CD4-positive, alpha-beta T cell (primary cell): Measurements from ENCODE around the gene SET. TPM values are rescaled to one million over a fixed set of nuclear protein-coding genes. Genes with fewer than 3 reads are reported as not detected.
A peak's percentile ranks its signal among the peaks of the same experiment; 100 is the strongest.

Experiments used
- ATAC-seq: fragments of 200-7000 bp; cut with Tn5 transposase; one replicate; pipeline ENCODE4 v1.10.0; 2022; ENCODE audit warnings: mild to moderate bottlenecking; ENCODE audit not compliant: poor library complexity
- CTCF ChIA-PET: fragments of 350-600 bp; sonication (Branson Sonifier 250); formaldehyde crosslinking; loops from one replicate; lab custom pipeline; 2021; ENCODE audit warnings: antibody characterized with exemption, inconsistent platforms; lab: Charles Lee
- POLR2A ChIA-PET: fragments of 350-600 bp; sonication (Branson Sonifier 250); formaldehyde crosslinking; loops from one replicate; lab custom pipeline; 2021; ENCODE audit warnings: antibody characterized with exemption, inconsistent platforms; lab: Charles Lee
- DNase-seq, 14 experiments: peaks; one replicate each; pipeline ENCODE4 v3.0.0-alpha.2; 2013 to 2020; ENCODE audit warnings: mixed read lengths in 2 of 14
- H3K27ac ChIP-seq, 2 donors: one replicate each; pipeline versions ENCODE4 v1.5.1 to v1.7.0; 2013; ENCODE audit warnings: low read length in 2 of 2, low read depth in 1 of 2, mild to moderate bottlenecking in 1 of 2
- H3K27me3 ChIP-seq, 2 experiments: 1 replicate in 1 of 2; 2 replicates in 1 of 2; pipeline versions ENCODE4 v1.6.1 to v1.7.0; 2013; ENCODE audit warnings: low read length in 2 of 2, control low read depth in 1 of 2, mild to moderate bottlenecking in 1 of 2, moderate library complexity in 1 of 2; ENCODE audit not compliant: insufficient read depth in 2 of 2, control insufficient read depth in 1 of 2
- H3K36me3 ChIP-seq: one replicate; pipeline ENCODE4 v1.6.1; 2013; ENCODE audit warnings: low read length, control low read depth; ENCODE audit not compliant: insufficient read depth
- H3K4me1 ChIP-seq: one replicate; pipeline ENCODE4 v1.6.1; 2013; ENCODE audit warnings: low read length, control low read depth; ENCODE audit not compliant: insufficient read depth
- H3K4me3 ChIP-seq: one replicate; pipeline ENCODE4 v1.5.1; 2013; ENCODE audit warnings: mild to moderate bottlenecking, low read length, moderate library complexity
- H3K9me3 ChIP-seq, 2 experiments: 1 replicate in 1 of 2; 2 replicates in 1 of 2; pipeline versions ENCODE4 v1.6.1 to v1.7.0; 2013; ENCODE audit warnings: low read length in 2 of 2, mild to moderate bottlenecking in 2 of 2, control low read depth in 1 of 2, moderate library complexity in 1 of 2; ENCODE audit not compliant: control insufficient read depth in 1 of 2, insufficient read depth in 1 of 2
- H3K27ac Mint-ChIP-seq: one replicate; pipeline ENCODE4 v1.8.0; 2020; ENCODE audit warnings: mixed read lengths
- H3K27me3 Mint-ChIP-seq: one replicate; pipeline ENCODE4 v1.8.0; 2021; ENCODE audit warnings: mixed read lengths
- H3K36me3 Mint-ChIP-seq: one replicate; pipeline ENCODE4 v1.8.0; 2021; ENCODE audit warnings: low read depth, mixed read lengths
- H3K4me1 Mint-ChIP-seq: one replicate; pipeline ENCODE4 v1.8.0; 2021; ENCODE audit warnings: low read depth, mixed read lengths
- H3K4me3 Mint-ChIP-seq: one replicate; pipeline ENCODE4 v1.8.0; 2020; ENCODE audit warnings: mild to moderate bottlenecking, mixed read lengths
- H3K9me3 Mint-ChIP-seq: one replicate; pipeline ENCODE4 v1.8.0; 2020; ENCODE audit warnings: mixed read lengths
- CTCF ChIP-seq: fragments of 200-600 bp; IDR thresholded peaks from one replicate; pipeline ENCODE4 v1.8.0; 2022; ENCODE audit warnings: antibody characterized with exemption, mild to moderate bottlenecking
- intact Hi-C, 2 experiments: fragments of 100-400 bp; cut with DNase I in 1 of 2; cut with micrococcal nuclease in 1 of 2; formaldehyde crosslinking; loops; one replicate each; pipeline versions ENCODE4 v1.15.1 to v1.9.0; 2023 to 2025; cut with DNase I, micrococcal nuclease
- total RNA-seq, 174 experiments: library from RNA in 2 of 174; stranded (reverse) in 2 of 174; gene quantifications; one replicate each; pipeline ENCODE4 v1.2.3 and lab custom pipeline; 2021 to 2026

SET gene
- total RNA-seq, 2 experiments from 2014 or later: 228 to 241 TPM

DNA sequence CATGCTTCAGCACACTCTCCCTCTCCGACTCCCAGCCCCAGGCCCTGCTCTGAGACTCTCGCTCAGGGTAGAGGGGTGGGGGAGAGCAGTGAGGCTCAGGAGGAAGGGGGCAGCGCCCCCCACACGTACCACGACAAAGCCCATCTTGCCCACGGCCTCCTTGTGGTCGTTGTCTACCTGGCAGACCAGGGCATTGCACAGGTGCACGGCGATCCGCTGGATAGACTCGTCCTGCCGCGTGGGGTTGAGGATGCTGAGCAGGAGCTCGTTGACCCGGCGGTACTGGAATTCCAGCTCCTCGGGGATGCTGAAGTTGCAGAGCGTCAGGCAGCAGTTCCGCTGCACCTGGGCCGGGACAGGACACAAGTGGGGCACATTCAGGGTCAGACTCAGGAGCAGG is 53.4 kb downstream of the SET start:
- Histone ChIP-seq H3K27ac (no peak overlapping the region), H3K4me1 (no peaks in the 10 kb centered on the region), H3K36me3 (peaks cover 27% of the 10 kb centered on the region), H3K4me3 (no peak overlapping the region), H3K27me3 (no peaks in the 10 kb centered on the region), H3K9me3 (no peaks in the 10 kb centered on the region)
- Mint-ChIP-seq H3K4me1 (no peaks in the 10 kb centered on the region), H3K4me3 (no peak overlapping the region), H3K27me3 (no peaks in the 10 kb centered on the region), H3K9me3 (no peaks in the 10 kb centered on the region), H3K36me3 (peaks cover 39% of the 10 kb centered on the region), H3K27ac (no peak overlapping the region)
- no peak for ATAC-seq
- POLR2A ChIA-PET: no interaction called here
- intact Hi-C loops: no loop called here
- CTCF ChIA-PET: interaction anchor here (1.5 kb wide), 1 partner anchor 40 kb away, joined by 3 read pairs; the partner anchor contains the start of gene PKN3
- TF ChIP-seq CTCF: no peak
- peak in 1 of 14 experiments; percentile 16 for DNase-seq

DNA sequence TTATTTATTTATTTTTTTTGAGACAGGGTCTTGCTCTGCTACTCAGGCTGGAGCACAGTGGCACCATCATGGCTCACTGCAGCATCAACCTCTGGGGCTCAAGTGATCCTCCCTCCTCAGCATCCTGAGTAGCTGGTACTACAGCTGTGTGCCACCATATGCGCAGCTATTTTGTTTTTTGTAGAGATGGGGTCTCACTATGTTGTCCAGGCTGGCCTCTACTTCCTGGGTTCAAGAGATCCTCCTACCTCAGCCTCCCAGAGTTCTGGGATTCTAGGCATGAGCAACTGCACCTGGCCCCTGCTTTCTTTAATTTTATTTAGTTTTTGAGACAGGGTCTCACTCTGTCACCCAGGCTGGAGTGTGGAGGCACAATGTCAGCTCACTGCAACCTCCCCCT is 54.4 kb downstream of the SET start:
- H3K9me3 Mint-ChIP-seq: no peaks in the 10 kb centered on the region
- ATAC-seq (no peak), DNase-seq (no peak)
- no peak overlapping the region for H3K27ac Mint-ChIP-seq
- ChIA-PET POLR2A (no interaction called here), CTCF (no interaction called here)
- Histone ChIP-seq H3K4me1 (no peaks in the 10 kb centered on the region), H3K27me3 (no peaks in the 10 kb centered on the region), H3K36me3 (peaks cover 25% of the 10 kb centered on the region), H3K27ac (no peak overlapping the region), H3K4me3 (no peak overlapping the region), H3K9me3 (no peaks in the 10 kb centered on the region)
- intact Hi-C loops: no loop called here
- TF ChIP-seq CTCF: no peak
- no peak overlapping the region for H3K4me3 Mint-ChIP-seq
- H3K4me1 Mint-ChIP-seq: no peaks in the 10 kb centered on the region
- no peaks in the 10 kb centered on the region for H3K27me3 Mint-ChIP-seq
- H3K36me3 Mint-ChIP-seq: peaks cover 42% of the 10 kb centered on the region

Other genes with a start within 250 kb of the SET start
- gene ODF2, start 233.2 kb upstream of the SET start, total RNA-seq: 10 to 100 TPM; 18.3 to 21.3 TPM
- 1 to 10 TPM; 8.0 to 8.4 TPM for gene GLE1, start 184.5 kb upstream of the SET start, total RNA-seq
- 100 to 1,000 TPM; 386 to 392 TPM for gene SPTAN1, start 136.6 kb upstream of the SET start, total RNA-seq
- gene DYNC2I2, start 32.4 kb upstream of the SET start, total RNA-seq: 1 to 10 TPM; 2.2 to 3.2 TPM
- 1 to 10 TPM in 1 of 2 experiments, under 1 TPM in 1; 0.95 to 1.9 TPM for gene PKN3, start 13.3 kb downstream of the SET start, total RNA-seq
- gene ZDHHC12, start 34.9 kb downstream of the SET start, total RNA-seq: 10 to 100 TPM; 22.0 to 23.7 TPM
- 10 to 100 TPM; 25.4 to 32.6 TPM for gene ZER1, start 82.7 kb downstream of the SET start, total RNA-seq
- gene TBC1D13, start 98.0 kb downstream of the SET start, total RNA-seq: 10 to 100 TPM; 25.4 to 28.7 TPM
- gene ENDOG, start 129.3 kb downstream of the SET start, total RNA-seq: 1 to 10 TPM; 3.2 to 3.7 TPM
- 10 to 100 TPM; 22.2 to 27.6 TPM for gene SPOUT1, start 140.6 kb downstream of the SET start, total RNA-seq
- 1 to 10 TPM; 2.8 to 4.7 TPM for gene KYAT1, start 192.7 kb downstream of the SET start, total RNA-seq
- 10 to 100 TPM; 35.0 to 35.8 TPM for gene LRRC8A, start 192.9 kb downstream of the SET start, total RNA-seq
- 1 to 10 TPM; 1.6 to 2.6 TPM for gene PHYHD1, start 231.8 kb downstream of the SET start, total RNA-seq